NCI-H2029 (cell line): ENCODE data around the gene CDK14.

ENCODE experiments used
- DNase-seq: peaks from one replicate; lab custom pipeline; 2025; lab: John Stamatoyannopoulos, UW

Gene CDK14

DNA sequence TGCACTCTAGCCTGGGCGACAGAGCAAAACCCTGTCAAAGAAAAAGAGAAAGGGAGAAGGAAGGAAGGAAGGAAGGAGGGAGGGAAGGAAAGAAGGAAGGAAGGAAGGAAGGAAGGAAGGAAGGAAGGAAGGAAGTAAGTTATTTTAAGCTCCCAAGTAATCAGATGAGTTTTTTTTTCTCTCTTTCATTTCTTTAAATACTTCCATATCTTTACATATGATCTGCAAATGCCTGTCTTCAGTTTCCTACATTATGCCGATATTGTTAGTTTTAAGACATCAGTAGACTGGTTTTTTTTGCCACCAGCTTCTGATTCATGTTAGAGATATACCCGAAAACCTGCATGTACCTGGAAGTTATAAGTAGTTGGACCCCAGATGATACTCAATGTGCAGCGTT, 495.5 kb downstream of the CDK14 start:
- no peak for DNase-seq

DNA sequence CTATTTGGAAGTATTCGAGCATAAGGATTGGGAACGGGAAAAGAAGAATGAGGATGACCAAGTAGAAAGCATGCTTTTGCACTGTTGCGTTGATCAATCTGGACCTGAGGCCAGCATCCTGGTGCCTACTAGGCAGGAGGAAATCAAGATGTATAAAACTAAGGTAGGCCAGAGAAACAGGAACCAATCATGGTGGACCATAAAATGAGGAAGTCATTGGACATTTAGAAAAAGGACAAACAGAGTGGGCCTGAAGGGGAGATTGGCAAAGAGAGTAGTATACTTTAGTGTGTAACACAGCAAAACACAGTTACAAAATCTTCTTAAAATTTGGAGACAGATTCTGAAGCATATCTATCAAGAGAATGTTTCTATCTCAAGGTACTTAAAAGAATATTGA, 497.1 kb downstream of the CDK14 start:
- DNase-seq, result no peak

DNA sequence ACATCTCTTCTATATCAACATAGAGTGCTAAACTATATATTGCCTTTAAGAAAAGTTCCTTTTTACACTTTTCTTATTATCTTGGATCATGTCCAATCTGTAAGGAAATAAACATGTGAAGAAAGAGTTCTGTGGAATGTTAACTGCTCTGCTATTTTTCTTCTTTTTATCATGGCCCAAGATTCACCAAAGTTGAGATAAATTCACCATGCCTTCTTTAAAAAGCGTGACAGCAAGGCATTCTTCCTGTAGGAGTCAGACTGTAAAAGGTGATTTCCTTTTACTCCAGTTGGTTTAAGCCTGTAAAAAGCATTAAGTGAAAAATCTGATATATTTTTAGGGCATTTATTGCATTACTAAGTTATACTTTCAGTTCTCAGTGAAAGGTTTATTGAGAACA, 502.4 kb downstream of the CDK14 start:
- no peak for DNase-seq

DNA sequence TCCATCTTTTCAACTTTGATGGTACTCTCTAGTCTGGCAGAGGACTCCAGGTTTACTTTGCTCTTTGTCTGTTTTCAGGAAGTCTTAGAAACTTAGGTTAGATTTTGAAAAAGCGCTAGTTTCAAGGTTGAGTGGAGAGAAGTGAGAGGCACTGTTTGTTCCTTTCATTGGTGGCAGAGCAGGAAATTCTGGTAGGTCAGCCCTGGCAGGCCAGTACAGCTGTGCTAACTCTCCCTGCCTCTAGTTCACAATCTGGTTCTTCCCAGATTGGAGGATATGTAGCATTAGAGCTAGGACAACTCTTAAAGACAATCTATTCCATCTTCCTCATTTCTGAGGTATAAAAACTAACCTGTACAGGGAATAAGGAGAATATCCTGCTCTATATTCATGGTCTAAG, 507.2 kb downstream of the CDK14 start:
- no peak for DNase-seq

DNA sequence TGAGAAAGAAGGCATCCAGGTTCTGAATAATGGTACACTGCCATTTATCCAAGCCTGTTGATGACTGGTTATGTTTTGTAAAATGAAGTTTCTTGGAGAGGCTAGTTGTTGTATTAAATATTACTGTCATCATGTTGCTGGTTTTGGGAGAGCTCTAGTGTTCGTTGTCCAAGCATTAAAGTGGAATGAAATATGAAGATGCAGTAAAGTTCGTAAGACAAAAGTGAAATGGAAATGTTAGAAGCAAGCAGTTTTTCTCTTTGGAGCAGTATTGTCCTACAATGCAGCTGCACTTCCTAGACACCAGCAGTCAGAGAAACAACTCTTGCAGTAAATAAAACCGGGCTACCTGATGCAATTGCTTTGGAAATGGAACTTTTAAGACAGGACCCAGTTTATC, 511.3 kb downstream of the CDK14 start:
- DNase-seq, result no peak

DNA sequence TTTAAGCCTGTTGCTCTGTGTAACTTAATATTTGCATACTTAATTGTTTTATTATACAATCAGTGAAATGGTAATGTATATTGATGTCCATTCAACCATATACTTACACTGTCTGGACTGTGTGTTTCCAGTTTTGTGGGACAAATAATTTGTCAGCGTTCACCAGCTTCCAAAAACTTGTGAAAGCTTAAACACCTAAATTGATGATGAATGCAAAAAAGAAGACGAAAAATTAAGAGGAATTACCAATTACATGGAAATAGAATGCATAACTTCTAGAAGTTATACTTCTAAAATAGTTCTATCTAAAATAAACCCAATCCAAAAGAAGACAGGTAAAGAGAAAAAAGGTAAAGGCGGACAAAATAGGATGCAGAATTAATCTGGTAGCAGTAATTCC, 513.1 kb downstream of the CDK14 start:
- DNase-seq, result no peak

DNA sequence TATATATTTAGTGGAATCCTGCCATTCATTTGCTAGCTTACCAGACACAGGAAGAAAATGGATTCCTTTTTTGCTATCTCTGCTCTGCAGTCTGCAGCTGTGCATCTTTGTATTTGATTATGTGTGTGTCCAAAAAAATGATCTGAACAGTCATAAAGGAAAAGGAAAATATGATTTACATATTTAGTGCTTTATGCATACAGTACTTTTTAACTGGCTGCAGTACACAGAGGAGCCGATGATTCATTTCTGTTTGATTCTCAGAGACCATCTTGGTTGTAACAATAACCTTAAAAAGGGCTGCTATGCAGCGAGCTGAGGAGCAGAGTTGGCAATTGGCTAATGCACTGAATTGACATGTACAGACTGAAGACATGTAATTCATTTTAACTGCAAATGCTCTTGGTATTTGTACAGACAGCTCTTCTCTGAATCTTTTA, 516.8 kb downstream of the CDK14 start:
- no peak for DNase-seq

DNA sequence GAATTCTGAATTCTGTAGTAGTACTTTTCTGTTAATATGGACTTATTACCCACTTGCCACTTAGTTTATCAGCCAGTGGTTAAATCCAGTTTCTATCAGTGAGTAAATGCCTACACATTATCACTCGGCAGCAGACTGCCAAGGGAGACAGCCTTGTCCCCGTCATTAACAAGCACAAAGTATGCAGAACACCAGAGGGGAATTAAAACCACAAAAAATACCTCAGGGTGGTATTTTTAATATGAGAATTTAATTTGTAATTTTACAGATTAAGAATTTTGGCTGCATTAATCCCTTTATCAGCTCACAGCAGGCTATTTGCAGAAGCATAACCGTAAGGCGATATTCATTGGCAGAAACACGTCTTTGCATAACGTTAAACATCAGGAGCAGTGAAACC, 518.1 kb downstream of the CDK14 start:
- no peak for DNase-seq

DNA sequence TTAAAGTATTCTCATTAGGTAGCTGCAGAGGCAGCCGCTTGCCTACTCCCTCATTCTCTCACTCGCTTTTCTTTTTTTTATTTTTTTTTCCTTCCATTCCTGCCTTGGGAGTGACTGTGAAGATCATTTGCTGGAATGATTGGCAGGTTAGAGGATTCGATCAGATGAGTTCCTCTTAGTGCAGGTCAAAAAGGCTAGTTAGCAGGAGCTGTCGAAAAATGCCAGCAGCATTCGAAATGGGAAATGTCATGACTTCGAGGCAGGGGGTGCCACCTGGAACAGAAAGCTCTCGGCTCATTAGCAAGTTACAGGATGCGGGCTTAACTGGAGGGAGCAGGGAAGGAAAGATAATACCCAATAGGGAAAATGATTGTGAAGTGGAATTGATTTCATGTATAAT, 530.6 kb downstream of the CDK14 start:
- DNase-seq, result no peak

DNA sequence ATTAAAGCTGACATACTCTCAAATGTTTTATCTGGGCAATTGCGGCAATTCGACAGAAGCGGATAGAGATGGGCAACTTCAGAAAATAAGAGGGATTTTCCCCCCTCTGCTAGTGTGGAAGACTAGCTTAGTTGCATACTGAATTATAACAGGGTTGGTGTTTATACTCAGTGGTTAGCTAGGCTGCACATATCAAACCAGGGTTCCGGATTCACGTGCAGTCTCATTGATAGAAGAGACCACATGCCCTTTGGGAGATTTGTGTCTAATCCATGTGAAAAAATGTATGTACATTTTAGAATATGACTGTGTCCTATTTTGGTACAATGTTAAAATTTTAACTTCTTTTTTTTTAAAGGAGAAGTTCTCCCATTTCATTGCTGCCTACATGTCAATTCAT, 531.2 kb downstream of the CDK14 start:
- DNase-seq, result no peak

DNA sequence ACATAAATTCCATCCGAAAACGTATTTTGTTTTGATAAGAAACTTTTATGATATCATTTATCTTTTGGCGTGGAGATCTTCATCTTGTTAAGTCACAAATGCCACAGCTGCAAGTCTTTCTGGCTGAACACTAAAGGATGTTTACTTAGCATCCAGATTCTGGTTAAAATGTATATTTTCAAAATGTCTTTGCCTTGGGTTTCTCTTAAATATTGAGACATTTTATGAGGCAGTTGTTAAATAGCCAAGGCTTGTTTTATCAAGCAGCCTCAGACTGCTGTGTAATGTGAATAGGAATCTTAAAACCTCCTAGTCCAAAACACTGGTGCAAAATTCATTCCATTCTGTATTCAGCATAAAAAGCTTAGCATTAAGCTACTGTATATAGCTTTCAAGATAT, 531.8 kb downstream of the CDK14 start:
- no peak for DNase-seq

DNA sequence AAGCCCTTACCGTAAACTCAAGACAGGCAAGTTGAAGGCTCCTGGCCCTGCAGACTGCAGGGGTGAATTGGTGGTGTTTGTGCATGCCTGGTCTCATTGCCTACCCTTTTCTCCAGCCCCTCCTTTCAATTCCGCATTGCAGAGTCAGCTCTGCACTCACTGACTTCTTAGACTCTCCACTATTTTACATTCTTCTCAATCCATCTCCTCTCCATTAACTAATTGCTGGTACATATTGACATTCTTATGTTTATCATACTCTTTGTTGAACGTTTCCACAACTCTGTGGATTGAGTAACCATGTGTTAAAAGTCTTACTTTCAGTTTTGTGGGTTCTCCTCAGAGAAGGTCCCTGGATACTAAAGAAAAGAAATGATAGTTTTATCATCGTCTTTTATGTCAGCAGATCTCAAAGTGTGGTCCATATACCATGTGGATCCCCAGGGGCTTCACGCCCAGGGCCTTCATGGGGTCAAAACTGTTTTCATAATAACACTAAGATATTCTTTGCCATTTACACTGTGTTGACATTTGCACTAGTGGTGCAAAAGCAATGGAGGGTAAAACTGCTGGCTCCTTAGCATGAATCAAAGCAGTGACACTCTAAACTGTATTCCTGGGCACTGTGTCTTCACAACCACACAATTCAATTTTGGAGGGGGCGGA, 532.7 kb downstream of the CDK14 start:
- DNase-seq, result no peak

DNA sequence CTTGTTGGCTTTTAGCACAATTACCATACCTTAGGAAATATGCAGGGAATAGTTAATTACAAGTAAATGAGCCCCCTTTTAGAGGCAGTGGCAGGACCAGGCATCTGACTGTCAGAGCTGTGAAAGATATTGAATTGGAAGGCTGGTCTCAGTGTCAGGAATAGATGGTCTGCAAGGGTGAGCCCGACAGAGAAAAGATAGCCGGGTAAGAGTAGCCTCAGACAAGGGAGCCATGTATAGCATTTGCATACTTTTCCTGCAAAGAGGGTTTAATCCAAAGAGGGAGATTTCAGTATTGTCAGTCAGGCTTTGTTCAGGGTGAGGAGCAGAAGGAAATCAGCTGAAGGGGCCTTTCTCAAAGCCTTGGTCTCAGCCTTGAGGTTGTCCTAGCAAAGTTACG, 539.2 kb downstream of the CDK14 start:
- DNase-seq, result no peak

DNA sequence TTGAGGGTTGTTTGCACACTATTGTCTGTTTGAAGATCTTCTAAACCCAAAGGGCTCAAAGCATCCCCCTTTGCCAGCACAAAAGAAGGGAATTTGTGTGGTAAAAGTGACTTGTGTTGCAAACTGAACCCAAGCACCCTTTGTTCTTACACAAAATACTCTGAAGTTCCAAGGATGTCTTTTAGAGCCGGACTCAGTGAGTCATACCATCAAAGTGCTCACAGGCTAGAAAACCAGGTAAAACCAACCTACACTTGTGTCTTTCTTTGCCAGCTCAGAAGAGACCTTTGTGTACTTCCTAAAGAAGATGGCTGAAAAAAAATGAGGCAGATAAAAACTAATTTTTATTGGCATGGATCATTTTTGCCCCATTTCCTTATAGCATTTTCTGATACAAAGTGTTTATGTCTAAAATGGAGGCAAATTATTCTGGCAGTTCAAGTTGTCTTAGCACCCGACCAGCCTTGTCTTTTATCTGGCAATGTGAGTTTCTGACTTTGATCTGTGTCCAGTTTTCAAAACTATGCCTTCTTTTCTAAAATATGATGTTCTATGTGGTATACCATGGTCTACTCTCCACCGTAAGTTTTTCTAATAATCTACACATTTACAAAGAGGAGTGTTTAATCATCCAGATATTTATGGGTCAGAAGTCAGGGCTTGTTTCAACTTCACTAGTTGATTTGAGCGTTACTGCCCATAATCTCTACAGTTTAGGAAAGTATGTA, 539.7 kb downstream of the CDK14 start:
- DNase-seq, result no peak

DNA sequence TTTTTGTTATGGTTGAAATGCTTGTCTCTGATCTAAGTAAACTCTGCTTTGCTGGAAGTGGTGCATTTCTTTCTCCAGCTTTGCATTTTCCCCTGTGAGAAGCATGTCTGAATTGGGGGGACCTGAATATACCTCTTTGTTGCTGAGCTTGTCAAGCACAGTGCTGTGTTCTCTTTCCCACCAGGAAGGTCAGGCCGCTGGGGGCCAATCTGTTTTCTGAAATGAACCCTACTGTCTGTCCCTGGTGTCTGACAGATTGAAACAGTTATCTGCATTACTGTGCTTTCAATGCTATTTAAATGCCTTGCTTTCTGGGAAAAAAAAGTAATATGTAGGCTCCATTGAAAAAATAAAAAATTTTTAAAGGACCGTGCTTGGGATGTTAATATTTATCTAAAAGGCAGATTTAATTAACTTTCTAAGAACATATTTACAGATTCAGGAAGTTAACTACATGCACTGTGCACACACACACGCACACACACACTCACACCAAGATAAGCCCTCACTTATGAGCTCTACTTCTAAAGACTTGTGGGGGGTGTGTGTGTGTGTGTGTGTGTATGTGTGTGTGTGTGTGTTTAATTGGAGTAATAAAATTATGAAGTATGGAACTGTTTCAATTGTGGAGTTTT, 541.1 kb downstream of the CDK14 start:
- DNase-seq, result no peak

DNA sequence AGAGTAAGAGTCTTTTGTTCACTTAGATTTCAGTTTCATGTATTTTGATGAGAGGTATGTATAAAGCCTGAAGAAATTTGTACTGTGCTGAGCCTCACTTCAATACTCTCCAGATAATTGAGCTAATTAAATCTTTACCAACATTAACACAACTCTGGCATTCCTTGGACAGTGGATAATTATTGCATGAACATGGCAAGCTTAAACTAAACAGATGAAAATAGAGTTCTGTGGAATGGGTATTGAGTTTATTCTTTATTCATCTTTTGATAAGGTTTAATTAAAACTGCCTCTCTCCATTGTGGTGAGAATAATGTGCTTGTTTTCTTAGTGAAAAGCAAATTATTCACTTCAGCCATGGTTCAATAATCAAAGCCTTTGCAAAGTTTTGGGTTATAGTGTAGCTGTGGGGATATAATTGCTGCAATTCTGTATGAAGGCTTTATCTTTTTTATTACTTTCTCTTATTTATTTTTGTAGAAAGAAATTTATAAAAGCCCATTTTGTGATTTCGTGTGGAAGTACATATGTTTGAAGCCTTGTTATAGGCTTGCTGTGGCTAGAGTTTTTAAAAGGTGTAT, 541.8 kb downstream of the CDK14 start:
- no peak for DNase-seq

DNA sequence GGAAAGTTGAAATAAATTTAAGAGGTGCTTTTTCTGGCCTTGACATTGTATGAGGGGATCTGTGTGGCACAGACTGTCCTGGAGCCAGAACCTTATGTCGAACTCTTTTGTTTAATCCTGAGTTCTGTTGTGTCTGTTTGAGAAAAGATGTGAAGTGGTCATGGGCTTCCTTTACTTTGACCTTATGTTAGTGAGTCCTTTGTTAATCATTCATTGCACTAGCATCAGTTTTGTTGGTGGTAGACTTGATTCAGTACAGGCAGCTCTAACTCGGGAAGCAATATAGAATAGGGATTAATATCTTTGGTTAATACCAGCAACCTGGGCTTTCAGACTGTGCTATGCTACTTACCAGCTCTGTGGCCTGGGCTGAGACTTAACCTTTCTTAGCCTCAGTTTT, 544.2 kb downstream of the CDK14 start:
- DNase-seq, result no peak

DNA sequence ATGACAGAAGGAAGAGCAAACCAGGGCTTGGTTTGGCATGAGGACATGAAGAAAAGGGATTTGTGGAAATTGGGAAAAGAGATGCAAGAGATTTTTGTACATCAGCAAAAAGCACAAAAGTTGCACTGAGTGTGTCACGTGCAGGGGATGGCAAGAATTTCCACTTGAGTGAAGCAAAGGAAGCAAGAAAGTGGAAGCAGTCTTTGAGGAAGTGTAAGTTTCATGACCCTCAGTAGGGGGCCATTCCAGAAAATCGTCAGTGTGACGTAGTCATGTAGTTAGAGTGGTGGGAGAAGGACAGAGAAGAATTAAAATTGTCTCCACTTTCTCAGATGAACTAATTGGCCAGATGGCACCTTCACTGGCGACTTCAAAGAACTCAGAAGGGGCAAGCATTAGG, 544.9 kb downstream of the CDK14 start:
- DNase-seq, result no peak

DNA sequence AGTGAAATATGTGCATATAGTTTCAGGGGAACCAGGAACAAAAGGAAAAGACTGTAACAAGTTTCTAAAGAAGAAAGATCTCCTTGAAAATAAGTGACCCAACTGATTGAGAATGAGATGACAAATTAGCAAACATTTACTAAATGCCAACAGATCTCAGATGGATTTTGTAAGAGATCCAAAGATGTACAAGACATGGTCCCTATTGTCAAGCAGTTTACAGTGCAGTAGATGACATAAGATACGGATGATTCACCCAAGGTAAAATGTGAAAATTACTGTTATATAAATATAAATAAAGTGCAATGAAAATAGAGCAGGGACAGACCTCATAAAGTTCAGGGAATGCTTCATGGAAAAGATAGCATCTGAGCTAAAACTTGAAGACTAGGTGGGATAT, 546.6 kb downstream of the CDK14 start:
- DNase-seq, result no peak

DNA sequence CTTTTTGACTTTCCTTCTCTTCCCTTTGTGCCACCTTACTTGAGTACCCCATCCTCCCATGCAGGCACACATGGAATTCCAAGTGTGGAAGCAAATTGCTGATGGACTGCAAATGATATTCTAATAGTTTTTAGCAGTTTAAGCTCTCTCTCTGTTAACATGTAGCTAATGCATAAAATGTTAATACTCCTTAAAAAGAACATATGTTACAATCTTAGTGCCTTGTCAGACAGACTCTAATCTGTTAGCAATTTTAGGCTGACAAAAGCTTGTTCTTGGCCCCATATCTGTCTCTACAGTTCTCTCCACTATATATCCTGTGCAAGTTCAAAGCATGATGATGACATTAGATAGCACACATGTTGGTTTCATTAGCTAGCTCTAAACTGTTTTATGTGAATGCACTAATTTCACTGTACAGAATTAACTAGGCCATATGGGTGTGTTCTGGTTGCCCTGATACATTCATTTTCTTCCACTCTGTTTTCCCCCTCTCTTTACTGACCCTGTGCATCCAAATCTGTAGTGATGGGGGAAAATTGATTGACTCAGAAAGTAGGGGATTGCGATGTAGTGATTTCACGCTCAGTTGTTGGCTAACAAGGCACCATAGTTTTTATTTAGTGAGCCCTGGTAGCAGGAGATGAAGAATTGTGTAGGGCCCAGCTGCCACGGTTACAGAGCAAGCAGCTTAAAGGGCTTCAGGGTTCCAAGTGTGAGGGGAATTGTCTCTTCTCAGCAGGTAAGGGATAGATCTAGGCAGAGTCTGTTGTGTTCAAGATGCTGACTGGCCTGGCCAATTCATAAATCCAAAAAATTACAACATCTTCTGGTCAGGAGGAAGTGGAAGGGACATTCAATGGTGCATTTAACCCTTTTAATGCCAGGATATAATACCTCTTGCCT, 553.5 kb downstream of the CDK14 start:
- no peak for DNase-seq

DNA sequence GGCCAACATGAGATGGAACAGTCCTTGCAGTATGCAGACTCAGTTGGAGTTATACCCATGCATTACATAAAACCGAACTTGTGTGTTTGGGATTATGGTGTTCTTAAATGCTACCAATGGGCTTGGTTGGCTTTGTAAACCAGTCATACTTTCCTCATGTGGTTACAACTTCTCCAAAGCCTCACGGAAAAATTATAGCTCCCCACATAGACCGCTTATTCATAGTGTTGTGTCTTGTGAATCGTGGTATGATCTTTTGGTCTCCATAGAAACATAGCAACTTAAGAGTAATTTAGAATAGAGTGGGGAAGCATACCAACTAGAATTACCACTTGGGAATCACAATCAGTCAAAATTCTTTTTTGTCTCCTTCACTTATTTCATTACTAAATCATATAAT, 555.8 kb downstream of the CDK14 start:
- no peak for DNase-seq
